Thymus (tissue), 2 donors: ENCODE measurements around the gene LHFPL3. TPM values are rescaled to one million over a fixed set of nuclear protein-coding genes. Genes with fewer than 3 reads are reported as not detected.

Experiments used
- polyA plus RNA-seq: library from polyadenylated mRNA; stranded (reverse); fragments of 200-250 nt; gene quantifications from one replicate; pipeline ENCODE4 v1.2.3, GENCODE V29; 2013
- total RNA-seq: library from RNA; stranded (reverse); fragments of 120-200 nt; gene quantifications from one replicate; pipeline ENCODE4 v1.2.4, GENCODE V29; 2013
- donor health status: healthy.

Gene LHFPL3
- total and polyA plus RNA-seq, 2 donors: 0.05 to 0.14 TPM

Other genes starting within 250 kb of the LHFPL3 start
- gene ORC5, start 120.6 kb upstream of the LHFPL3 start, total RNA-seq: 23.0 TPM
- 13.4 TPM for gene ORC5, start 120.6 kb upstream of the LHFPL3 start, polyA plus RNA-seq